Measurements from ENCODE around the gene CRYGC.

GRCh38 chr2:208128136-208128535, 1.5 kb downstream of the CRYGC start:
- no peak for TF ChIP-seq POLR2A (IDR thresholded peaks at IDR 0.05)
- no peak for TF ChIP-seq CTCF (IDR thresholded peaks at IDR 0.05)
- TF ChIP-seq POLR2AphosphoS5 (IDR thresholded peaks at IDR 0.05) = no peak

All from breast epithelium (tissue), 3 donors.